Measurements from ENCODE around the gene NR1D1. TPM values are rescaled to one million over a fixed set of nuclear protein-coding genes. Genes with fewer than 3 reads are reported as not detected.

NR1D1 gene
- total and polyA plus RNA-seq, 2 of the 13 experiments (the other 11 are each of a cell fraction or from before 2014, with no cell fraction given), result 2.1 to 2.7 TPM

DNA sequence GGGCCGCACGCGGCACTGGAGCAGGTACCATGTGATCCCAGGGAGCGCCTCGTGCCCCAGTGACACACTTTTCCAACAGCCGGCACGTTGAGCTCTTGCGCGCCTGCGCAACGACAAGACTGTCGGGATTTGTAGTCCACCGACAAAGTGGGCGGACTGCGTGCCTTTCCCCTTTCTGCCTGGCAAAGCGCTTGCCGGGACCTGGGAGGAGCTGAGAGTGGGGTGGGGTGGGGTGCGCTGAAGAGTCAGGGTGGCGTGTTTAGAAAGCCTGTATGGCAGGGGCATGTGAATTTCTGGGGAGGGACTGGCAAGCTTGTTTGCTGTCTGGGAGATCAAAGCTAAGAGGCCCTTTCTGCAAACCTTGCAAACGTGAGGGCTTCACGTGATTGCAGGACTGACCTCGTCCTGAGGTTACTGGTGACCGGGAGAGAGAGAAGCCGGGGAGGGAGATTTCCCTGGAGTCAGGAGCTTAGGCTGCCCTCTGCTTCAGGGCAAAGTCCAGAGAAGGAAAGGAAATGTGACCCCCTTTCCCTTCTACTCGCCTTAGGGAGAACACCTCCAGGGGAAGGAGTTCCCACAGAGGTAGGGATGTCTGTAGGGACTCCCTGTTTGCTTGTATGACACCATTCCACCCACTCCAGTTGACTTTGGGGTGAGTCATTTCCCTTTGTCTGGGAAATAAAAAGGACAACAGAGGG is 429 bp upstream of the NR1D1 start (continued):
- TF ChIP-seq, protein P1, sequence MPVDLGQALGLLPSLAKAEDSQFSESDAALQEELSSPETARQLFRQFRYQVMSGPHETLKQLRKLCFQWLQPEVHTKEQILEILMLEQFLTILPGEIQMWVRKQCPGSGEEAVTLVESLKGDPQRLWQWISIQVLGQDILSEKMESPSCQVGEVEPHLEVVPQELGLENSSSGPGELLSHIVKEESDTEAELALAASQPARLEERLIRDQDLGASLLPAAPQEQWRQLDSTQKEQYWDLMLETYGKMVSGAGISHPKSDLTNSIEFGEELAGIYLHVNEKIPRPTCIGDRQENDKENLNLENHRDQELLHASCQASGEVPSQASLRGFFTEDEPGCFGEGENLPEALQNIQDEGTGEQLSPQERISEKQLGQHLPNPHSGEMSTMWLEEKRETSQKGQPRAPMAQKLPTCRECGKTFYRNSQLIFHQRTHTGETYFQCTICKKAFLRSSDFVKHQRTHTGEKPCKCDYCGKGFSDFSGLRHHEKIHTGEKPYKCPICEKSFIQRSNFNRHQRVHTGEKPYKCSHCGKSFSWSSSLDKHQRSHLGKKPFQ (CRISPR knock-in tag; IDR thresholded peaks at IDR 0.05; ENCODE audit: insufficient replicate concordance), result peak; percentile 90
- TF ChIP-seq ZNF274 (CRISPR knock-in tag; IDR thresholded peaks at IDR 0.05) (peak; percentile 99), SRF (IDR thresholded peaks at IDR 0.05; ENCODE audit: low read depth, low read length) (peak; percentile 5; the same call in 1 of the 2 replicates), MXI1 (IDR thresholded peaks at IDR 0.05; ENCODE audit: borderline replicate concordance, low read depth, low read length) (peak; percentile 98; the same call in 2 of the 3 replicates), EED (CRISPR knock-in tag; IDR thresholded peaks at IDR 0.05) (peak; percentile 98), SRSF1 (optimal IDR thresholded peaks at IDR 0.05; ENCODE audit: low read depth, low read length) (peak; percentile 36), TIGD3 (CRISPR knock-in tag; IDR thresholded peaks at IDR 0.05; ENCODE audit: borderline replicate concordance) (peak; percentile 37; the same call in 1 of the 2 replicates), ADNP (CRISPR knock-in tag; IDR thresholded peaks at IDR 0.05) (no peak), ELF3 (CRISPR knock-in tag; IDR thresholded peaks at IDR 0.05) (peak; percentile 89), ZNF282 (IDR thresholded peaks at IDR 0.05; ENCODE audit: partially characterized antibody) (peak; percentile 70), ZNF451 (CRISPR knock-in tag; IDR thresholded peaks at IDR 0.05) (peak; percentile 98), TERF1 (CRISPR knock-in tag; IDR thresholded peaks at IDR 0.05) (no peak), HOXA7 (CRISPR knock-in tag; IDR thresholded peaks at IDR 0.05) (0 out of 2 replicates have a peak, but pooled peaks have one; percentile 88), ZKSCAN5 (CRISPR knock-in tag; IDR thresholded peaks at IDR 0.05) (peak; percentile 77), ZNF790 (CRISPR knock-in tag; IDR thresholded peaks at IDR 0.05; ENCODE audit: borderline replicate concordance) (no peak; the same call in none of the 2 replicates), GATAD2A (CRISPR knock-in tag; IDR thresholded peaks at IDR 0.05) (peak; percentile 89), ZNF350 (CRISPR knock-in tag; IDR thresholded peaks at IDR 0.05; ENCODE audit: borderline replicate concordance, low read depth) (peak; percentile 86; the same call in 1 of the 2 replicates), ZSCAN30 (CRISPR knock-in tag; IDR thresholded peaks at IDR 0.05) (peak; percentile 93), AKAP8 (CRISPR knock-in tag; IDR thresholded peaks at IDR 0.05) (peak; percentile 89), PHF21A (CRISPR knock-in tag; IDR thresholded peaks at IDR 0.05) (peak; percentile 99), HOXA3 (CRISPR knock-in tag; IDR thresholded peaks at IDR 0.05) (peak; percentile 93)
- TF ChIP-seq, protein P2, sequence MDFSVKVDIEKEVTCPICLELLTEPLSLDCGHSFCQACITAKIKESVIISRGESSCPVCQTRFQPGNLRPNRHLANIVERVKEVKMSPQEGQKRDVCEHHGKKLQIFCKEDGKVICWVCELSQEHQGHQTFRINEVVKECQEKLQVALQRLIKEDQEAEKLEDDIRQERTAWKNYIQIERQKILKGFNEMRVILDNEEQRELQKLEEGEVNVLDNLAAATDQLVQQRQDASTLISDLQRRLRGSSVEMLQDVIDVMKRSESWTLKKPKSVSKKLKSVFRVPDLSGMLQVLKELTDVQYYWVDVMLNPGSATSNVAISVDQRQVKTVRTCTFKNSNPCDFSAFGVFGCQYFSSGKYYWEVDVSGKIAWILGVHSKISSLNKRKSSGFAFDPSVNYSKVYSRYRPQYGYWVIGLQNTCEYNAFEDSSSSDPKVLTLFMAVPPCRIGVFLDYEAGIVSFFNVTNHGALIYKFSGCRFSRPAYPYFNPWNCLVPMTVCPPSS (IDR thresholded peaks at IDR 0.05), result no peak
- TF ChIP-seq, protein P3, sequence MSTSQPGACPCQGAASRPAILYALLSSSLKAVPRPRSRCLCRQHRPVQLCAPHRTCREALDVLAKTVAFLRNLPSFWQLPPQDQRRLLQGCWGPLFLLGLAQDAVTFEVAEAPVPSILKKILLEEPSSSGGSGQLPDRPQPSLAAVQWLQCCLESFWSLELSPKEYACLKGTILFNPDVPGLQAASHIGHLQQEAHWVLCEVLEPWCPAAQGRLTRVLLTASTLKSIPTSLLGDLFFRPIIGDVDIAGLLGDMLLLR (CRISPR knock-in tag; IDR thresholded peaks at IDR 0.05), result peak; percentile 99
- TF ChIP-seq, protein P4, sequence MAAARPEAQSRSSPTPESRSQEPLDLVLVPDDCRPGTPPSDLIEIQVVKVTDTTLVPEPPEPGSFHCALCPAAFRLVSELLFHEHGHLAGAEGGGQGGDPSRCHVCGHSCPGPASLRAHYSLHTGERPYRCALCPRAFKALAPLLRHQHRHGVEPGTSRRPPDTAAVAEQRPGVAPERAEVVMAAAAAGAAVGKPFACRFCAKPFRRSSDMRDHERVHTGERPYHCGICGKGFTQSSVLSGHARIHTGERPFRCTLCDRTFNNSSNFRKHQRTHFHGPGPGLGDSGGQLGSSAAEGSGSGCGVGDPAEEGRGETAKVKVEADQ (CRISPR knock-in tag; IDR thresholded peaks at IDR 0.05; ENCODE audit: borderline replicate concordance), result peak; percentile 98
